ENCODE results near the gene CERS6.

GRCh38 chr2:168770796-168771195 is 314.7 kb downstream of the CERS6 start:
- TF ChIP-seq, protein P1, sequence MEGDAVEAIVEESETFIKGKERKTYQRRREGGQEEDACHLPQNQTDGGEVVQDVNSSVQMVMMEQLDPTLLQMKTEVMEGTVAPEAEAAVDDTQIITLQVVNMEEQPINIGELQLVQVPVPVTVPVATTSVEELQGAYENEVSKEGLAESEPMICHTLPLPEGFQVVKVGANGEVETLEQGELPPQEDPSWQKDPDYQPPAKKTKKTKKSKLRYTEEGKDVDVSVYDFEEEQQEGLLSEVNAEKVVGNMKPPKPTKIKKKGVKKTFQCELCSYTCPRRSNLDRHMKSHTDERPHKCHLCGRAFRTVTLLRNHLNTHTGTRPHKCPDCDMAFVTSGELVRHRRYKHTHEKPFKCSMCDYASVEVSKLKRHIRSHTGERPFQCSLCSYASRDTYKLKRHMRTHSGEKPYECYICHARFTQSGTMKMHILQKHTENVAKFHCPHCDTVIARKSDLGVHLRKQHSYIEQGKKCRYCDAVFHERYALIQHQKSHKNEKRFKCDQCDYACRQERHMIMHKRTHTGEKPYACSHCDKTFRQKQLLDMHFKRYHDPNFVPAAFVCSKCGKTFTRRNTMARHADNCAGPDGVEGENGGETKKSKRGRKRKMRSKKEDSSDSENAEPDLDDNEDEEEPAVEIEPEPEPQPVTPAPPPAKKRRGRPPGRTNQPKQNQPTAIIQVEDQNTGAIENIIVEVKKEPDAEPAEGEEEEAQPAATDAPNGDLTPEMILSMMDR (IDR thresholded peaks at IDR 0.05): no peak
- no peak for TF ChIP-seq EP300 (IDR thresholded peaks at IDR 0.05)
- TF ChIP-seq POLR2A (IDR thresholded peaks at IDR 0.05): no peak
